ENCODE results near the gene UBE3A.

UBE3A gene

GRCh38 chr15:25362545-25362944, 76.3 kb downstream of the UBE3A start:
- Mint-ChIP-seq H3K36me3 (ENCODE audit: low read depth) (peaks cover 27% of the 10 kb centered on the region), H3K27ac (no peak overlapping the region)

GRCh38 chr15:25347707-25348106, 91.1 kb downstream of the UBE3A start:
- no peaks in the 10 kb centered on the region for H3K27me3 Mint-ChIP-seq (ENCODE audit: low read depth)
- H3K4me1 Mint-ChIP-seq (ENCODE audit: low read depth): no peaks in the 10 kb centered on the region
- peaks cover 36% of the 10 kb centered on the region for H3K9me3 Mint-ChIP-seq
- H3K36me3 Mint-ChIP-seq (ENCODE audit: low read depth): peaks cover 56% of the 10 kb centered on the region
- H3K4me3 Mint-ChIP-seq: no peak overlapping the region
- H3K27ac Mint-ChIP-seq: no peak overlapping the region

More at GRCh38 chr15:25362545-25362944, 76.3 kb downstream of the UBE3A start:
- Mint-ChIP-seq H3K4me3 (no peak overlapping the region), H3K27me3 (ENCODE audit: low read depth) (no peaks in the 10 kb centered on the region), H3K4me1 (ENCODE audit: low read depth) (peaks cover 10% of the 10 kb centered on the region), H3K9me3 (no peaks in the 10 kb centered on the region)

DNA sequence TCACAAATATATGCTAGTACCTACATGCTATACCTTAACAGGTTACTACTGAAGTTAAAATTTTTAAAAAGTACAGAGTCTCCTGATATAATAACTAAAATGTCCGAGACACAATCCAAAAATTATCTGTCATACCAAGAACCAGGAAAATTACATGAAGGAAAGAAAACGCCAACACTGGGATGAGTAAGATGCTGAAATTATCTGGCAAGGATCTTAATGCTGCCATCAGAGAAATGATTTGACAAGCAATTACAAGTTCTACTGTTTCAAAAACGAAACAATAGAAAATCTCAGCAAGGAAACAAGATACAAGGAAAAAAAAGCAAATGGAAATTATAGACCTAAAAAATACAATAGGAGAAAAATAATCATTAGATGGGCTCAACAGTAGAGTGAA, 92.5 kb downstream of the UBE3A start:
- Mint-ChIP-seq H3K27ac (no peak overlapping the region), H3K4me1 (ENCODE audit: low read depth) (no peaks in the 10 kb centered on the region), H3K27me3 (ENCODE audit: low read depth) (no peaks in the 10 kb centered on the region), H3K9me3 (peaks cover 36% of the 10 kb centered on the region), H3K4me3 (no peak overlapping the region), H3K36me3 (ENCODE audit: low read depth) (peaks cover 62% of the 10 kb centered on the region)

- Mint-ChIP-seq H3K36me3 (ENCODE audit: low read depth) (peaks cover 60% of the 10 kb centered on the region), H3K4me3 (no peak overlapping the region), H3K27ac (no peak overlapping the region), H3K4me1 (ENCODE audit: low read depth) (no peaks in the 10 kb centered on the region), H3K27me3 (ENCODE audit: low read depth) (no peaks in the 10 kb centered on the region), H3K9me3 (peaks cover 33% of the 10 kb centered on the region)
Observed at GRCh38 chr15:25345943-25346342, 92.9 kb downstream of the UBE3A start.

DNA sequence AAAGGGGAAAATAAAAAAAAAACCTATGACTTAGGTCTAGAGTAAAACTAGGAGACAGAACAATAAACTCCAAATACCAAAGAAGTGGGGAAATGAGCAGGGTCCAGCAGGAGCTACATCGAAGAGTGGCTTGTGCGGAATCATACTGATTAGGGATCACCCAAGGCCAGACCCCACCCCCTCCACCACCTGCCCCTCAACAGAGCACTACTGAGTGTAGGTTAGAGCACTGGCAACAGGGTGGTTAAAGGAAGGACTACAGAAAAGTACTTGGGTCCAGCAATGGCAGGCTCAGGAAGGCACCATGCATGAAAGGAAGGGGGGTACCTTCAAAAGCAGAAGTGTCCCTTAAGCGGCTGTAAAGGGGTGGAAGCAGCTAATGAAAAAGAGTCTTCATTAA, 96.2 kb downstream of the UBE3A start:
- peaks cover 51% of the 10 kb centered on the region for H3K36me3 Mint-ChIP-seq (ENCODE audit: low read depth)
- no peaks in the 10 kb centered on the region for H3K4me1 Mint-ChIP-seq (ENCODE audit: low read depth)
- H3K4me3 Mint-ChIP-seq: no peak overlapping the region
- H3K9me3 Mint-ChIP-seq: peaks cover 2% of the 10 kb centered on the region
- no peaks in the 10 kb centered on the region for H3K27me3 Mint-ChIP-seq (ENCODE audit: low read depth)
- no peak overlapping the region for H3K27ac Mint-ChIP-seq

GRCh38 chr15:25339431-25339830, 99.4 kb downstream of the UBE3A start:
- Mint-ChIP-seq H3K27ac (no peak overlapping the region), H3K4me1 (ENCODE audit: low read depth) (no peaks in the 10 kb centered on the region), H3K36me3 (ENCODE audit: low read depth) (peaks cover 53% of the 10 kb centered on the region), H3K4me3 (no peak overlapping the region), H3K27me3 (ENCODE audit: low read depth) (no peaks in the 10 kb centered on the region), H3K9me3 (peaks cover 14% of the 10 kb centered on the region)

DNA sequence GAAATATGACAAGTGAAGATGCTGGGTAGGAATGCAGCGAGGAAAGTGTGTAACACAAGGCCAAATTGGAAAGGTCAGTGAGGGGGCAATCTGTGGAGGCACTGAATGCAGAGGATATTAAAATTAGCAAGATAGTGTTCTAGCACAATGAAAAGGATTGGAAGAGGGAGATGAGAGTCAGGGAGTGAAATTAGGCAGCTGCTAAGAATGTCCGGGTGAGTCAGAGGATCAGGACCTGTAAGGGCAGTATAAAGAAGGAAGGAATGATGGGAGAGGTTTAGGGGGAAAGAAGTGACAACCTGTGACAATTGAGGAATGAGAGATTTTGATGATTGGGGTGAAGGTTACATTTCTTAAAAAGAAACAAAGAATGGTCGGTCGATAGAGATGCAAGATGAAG, 103.5 kb downstream of the UBE3A start:
- Mint-ChIP-seq H3K4me3 (no peak overlapping the region), H3K36me3 (ENCODE audit: low read depth) (peaks cover 57% of the 10 kb centered on the region), H3K4me1 (ENCODE audit: low read depth) (no peaks in the 10 kb centered on the region), H3K27me3 (ENCODE audit: low read depth) (no peaks in the 10 kb centered on the region), H3K9me3 (peaks cover 14% of the 10 kb centered on the region), H3K27ac (no peak overlapping the region)

DNA sequence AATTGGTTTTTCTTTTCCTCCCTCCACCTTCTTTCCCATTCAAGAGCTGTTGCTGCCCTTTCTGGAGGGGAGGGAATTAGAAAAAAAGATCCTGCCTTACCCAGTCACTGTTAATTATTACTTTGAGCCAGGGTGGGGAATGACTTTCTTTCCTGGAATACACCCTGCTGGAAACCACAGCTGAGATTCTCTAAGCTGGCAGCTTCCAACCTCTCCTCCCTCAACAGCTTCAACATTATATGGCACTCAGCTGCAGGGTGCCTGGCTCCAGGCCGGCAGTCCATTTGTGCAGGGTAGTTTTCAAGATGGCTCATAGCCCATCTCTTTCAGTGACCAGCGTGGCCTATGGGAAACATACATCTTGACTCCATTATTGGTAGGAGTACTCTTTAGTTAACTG, 105.8 kb downstream of the UBE3A start:
- H3K27ac Mint-ChIP-seq: no peak overlapping the region
- no peaks in the 10 kb centered on the region for H3K4me1 Mint-ChIP-seq (ENCODE audit: low read depth)
- no peaks in the 10 kb centered on the region for H3K27me3 Mint-ChIP-seq (ENCODE audit: low read depth)
- H3K36me3 Mint-ChIP-seq (ENCODE audit: low read depth): peaks cover 41% of the 10 kb centered on the region
- no peak overlapping the region for H3K4me3 Mint-ChIP-seq
- peaks cover 14% of the 10 kb centered on the region for H3K9me3 Mint-ChIP-seq

GRCh38 chr15:25332306-25332705, 106.5 kb downstream of the UBE3A start:
- Mint-ChIP-seq H3K9me3 (peaks cover 14% of the 10 kb centered on the region), H3K4me3 (no peak overlapping the region), H3K27me3 (ENCODE audit: low read depth) (no peaks in the 10 kb centered on the region), H3K36me3 (ENCODE audit: low read depth) (peaks cover 37% of the 10 kb centered on the region), H3K4me1 (ENCODE audit: low read depth) (no peaks in the 10 kb centered on the region), H3K27ac (no peak overlapping the region)

- no peaks in the 10 kb centered on the region for H3K27me3 Mint-ChIP-seq (ENCODE audit: low read depth)
- H3K27ac Mint-ChIP-seq: no peak overlapping the region
- peaks cover 12% of the 10 kb centered on the region for H3K9me3 Mint-ChIP-seq
- H3K4me1 Mint-ChIP-seq (ENCODE audit: low read depth): no peaks in the 10 kb centered on the region
- H3K36me3 Mint-ChIP-seq (ENCODE audit: low read depth): peaks cover 36% of the 10 kb centered on the region
- H3K4me3 Mint-ChIP-seq: no peak overlapping the region
Observed at GRCh38 chr15:25331860-25332259, 107.0 kb downstream of the UBE3A start.

GRCh38 chr15:25331404-25331803, 107.4 kb downstream of the UBE3A start:
- Mint-ChIP-seq H3K9me3 (peaks cover 11% of the 10 kb centered on the region), H3K4me3 (no peak overlapping the region), H3K27ac (no peak overlapping the region), H3K4me1 (ENCODE audit: low read depth) (no peaks in the 10 kb centered on the region), H3K36me3 (ENCODE audit: low read depth) (peaks cover 32% of the 10 kb centered on the region), H3K27me3 (ENCODE audit: low read depth) (no peaks in the 10 kb centered on the region)

DNA sequence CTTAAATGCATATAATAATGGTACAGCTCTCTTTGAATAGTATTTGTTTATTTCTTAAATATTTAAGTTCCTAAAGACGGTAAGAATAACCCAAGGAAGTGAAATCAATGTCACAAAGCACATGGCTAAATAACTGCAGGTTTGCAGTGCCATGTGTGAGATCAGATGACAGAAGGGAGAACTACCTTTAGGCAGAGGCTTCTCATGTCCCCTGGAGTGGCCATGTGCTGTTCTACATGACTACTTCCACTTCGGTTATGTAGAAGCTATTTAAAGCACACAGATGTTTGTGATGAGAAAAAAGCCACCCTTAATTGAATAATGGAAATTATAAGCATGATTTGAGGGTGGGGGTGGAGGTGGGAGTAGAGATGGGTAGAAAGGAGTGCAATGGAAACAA, 109.1 kb downstream of the UBE3A start:
- no peaks in the 10 kb centered on the region for H3K27me3 Mint-ChIP-seq (ENCODE audit: low read depth)
- H3K36me3 Mint-ChIP-seq (ENCODE audit: low read depth): peaks cover 17% of the 10 kb centered on the region
- H3K27ac Mint-ChIP-seq: no peak overlapping the region
- H3K4me3 Mint-ChIP-seq: no peak overlapping the region
- no peaks in the 10 kb centered on the region for H3K4me1 Mint-ChIP-seq (ENCODE audit: low read depth)
- no peaks in the 10 kb centered on the region for H3K9me3 Mint-ChIP-seq

GRCh38 chr15:25327686-25328085, 111.1 kb downstream of the UBE3A start:
- no peak overlapping the region for H3K27ac Mint-ChIP-seq
- no peaks in the 10 kb centered on the region for H3K4me1 Mint-ChIP-seq (ENCODE audit: low read depth)
- peaks cover 4% of the 10 kb centered on the region for H3K36me3 Mint-ChIP-seq (ENCODE audit: low read depth)

DNA sequence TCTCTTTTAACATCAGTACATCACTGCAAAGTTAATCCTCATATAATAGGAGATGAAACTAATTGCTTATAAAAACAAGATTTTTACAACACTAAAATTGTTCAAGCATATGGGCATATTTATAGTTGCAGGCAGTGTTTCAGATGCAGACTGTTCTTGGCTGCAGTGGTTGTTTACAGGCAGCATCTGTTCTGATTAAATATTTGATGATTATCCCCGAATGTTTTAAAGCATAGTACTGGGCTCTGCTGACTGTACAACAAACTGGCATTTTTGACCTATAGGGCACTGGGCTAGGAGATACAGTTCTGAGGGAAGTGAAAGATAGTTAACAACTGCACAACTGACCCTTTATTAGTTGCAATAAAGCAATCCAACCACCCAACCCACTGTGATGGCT, 113.6 kb downstream of the UBE3A start:
- H3K4me1 Mint-ChIP-seq (ENCODE audit: low read depth): no peaks in the 10 kb centered on the region
- peaks cover 19% of the 10 kb centered on the region for H3K9me3 Mint-ChIP-seq
- no peak overlapping the region for H3K27ac Mint-ChIP-seq
- no peaks in the 10 kb centered on the region for H3K27me3 Mint-ChIP-seq (ENCODE audit: low read depth)
- no peak overlapping the region for H3K4me3 Mint-ChIP-seq
- H3K36me3 Mint-ChIP-seq (ENCODE audit: low read depth): peaks cover 4% of the 10 kb centered on the region

More at GRCh38 chr15:25327686-25328085, 111.1 kb downstream of the UBE3A start:
- Mint-ChIP-seq H3K9me3 (peaks cover 3% of the 10 kb centered on the region), H3K4me3 (no peak overlapping the region), H3K27me3 (ENCODE audit: low read depth) (no peaks in the 10 kb centered on the region)

DNA sequence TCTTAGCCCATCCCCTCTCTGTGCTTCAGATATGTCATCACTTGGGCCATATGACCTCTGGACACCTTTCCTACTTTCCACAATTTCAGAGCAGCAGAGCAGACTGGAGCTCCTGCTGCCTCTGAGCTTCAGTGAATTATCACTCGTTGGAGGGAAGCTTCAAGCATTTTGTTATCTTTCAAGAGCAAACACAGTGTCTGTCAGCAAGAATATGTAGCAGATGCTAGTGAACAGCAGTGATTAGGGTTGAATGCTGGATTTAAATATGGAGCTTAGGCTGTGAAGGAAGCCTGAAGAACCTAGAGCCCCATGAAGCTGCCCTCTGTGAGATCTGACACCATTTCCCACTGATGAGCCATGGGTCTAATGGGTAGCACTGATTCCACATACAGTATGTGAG, 115.4 kb downstream of the UBE3A start:
- Mint-ChIP-seq H3K27me3 (ENCODE audit: low read depth) (no peaks in the 10 kb centered on the region), H3K27ac (no peak overlapping the region), H3K4me1 (ENCODE audit: low read depth) (no peaks in the 10 kb centered on the region), H3K9me3 (peaks cover 35% of the 10 kb centered on the region), H3K36me3 (ENCODE audit: low read depth) (peaks cover 2% of the 10 kb centered on the region), H3K4me3 (no peak overlapping the region)

- no peaks in the 10 kb centered on the region for H3K36me3 Mint-ChIP-seq (ENCODE audit: low read depth)
- no peak overlapping the region for H3K4me3 Mint-ChIP-seq
- H3K9me3 Mint-ChIP-seq: peaks cover 37% of the 10 kb centered on the region
- no peaks in the 10 kb centered on the region for H3K27me3 Mint-ChIP-seq (ENCODE audit: low read depth)
- no peak overlapping the region for H3K27ac Mint-ChIP-seq
- H3K4me1 Mint-ChIP-seq (ENCODE audit: low read depth): no peaks in the 10 kb centered on the region
Observed at GRCh38 chr15:25287823-25288222, 151.0 kb downstream of the UBE3A start.

Data from T-helper 1 cell treated with Interleukin-12 subunit alpha and Interleukin-12 subunit beta and Interleukin-4 antibody, amounts not matched to agents 30 μg/mL and 1 μg/mL, for 36 hours (primary cell).